ENCODE results near the gene KCNN3. TPM values are rescaled to one million over a fixed set of nuclear protein-coding genes. Genes with fewer than 3 reads are reported as not detected.
"Not testable (repeated sequence)": the region's sequence is repeated elsewhere in the genome, so short reads cannot be mapped to it uniquely, and the experiment has no call there.

KCNN3 gene
- total RNA-seq, 6 experiments from 2014 or later, result not detected

DNA sequence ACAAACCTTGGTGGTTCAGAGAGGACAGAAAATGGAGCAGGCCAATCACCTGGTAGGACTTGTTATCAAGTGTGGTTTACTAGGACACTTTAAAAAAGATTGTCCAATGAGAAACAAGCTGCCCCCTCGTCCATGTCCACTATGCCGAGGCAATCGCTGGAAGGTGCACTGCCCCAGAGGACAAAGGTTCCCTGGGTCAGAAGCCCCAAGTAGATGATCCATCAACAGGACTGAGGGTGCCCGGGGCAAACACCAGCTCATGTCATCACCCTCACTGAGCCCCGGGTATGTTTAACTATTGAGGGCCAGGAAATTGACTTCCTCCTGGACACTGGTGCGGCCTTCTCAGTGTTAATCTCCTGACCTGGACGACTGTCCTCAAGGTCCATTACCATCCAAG lies 195.6 kb downstream of the KCNN3 start:
- peaks cover 31% of the 10 kb centered on the region for H3K27me3 Mint-ChIP-seq (ENCODE audit: insufficient read depth)
- not testable (repeated sequence) for H3K4me3 Mint-ChIP-seq; H3K4me1 Mint-ChIP-seq (ENCODE audit: low read depth); DNase-seq; H3K9me3 Mint-ChIP-seq; H3K27ac Mint-ChIP-seq; H3K36me3 Mint-ChIP-seq (ENCODE audit: low read depth)

DNA sequence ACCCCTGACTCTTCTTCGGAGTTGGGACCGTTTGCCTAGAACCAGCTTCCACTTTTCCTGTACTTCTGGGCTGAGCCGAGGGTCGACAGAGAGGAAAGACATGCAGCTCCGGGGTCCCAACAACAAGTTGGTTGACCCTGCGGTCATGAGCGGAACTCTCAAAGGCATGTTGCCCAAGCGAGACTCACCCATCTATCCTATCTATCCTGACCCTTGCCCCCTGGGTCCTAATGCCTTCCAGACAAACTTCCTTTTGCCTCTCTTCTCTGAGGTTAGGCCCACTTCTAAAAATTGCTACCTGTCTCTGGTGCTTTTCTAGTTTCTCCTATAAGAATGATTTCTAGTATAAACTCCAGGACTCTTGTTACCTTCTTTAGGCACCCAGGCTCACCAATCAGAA lies 197.8 kb downstream of the KCNN3 start:
- H3K27me3 Mint-ChIP-seq (ENCODE audit: insufficient read depth), result peaks cover 33% of the 10 kb centered on the region
- not testable (repeated sequence) for H3K36me3 Mint-ChIP-seq (ENCODE audit: low read depth); H3K27ac Mint-ChIP-seq; H3K9me3 Mint-ChIP-seq; H3K4me1 Mint-ChIP-seq (ENCODE audit: low read depth); DNase-seq; H3K4me3 Mint-ChIP-seq

DNA sequence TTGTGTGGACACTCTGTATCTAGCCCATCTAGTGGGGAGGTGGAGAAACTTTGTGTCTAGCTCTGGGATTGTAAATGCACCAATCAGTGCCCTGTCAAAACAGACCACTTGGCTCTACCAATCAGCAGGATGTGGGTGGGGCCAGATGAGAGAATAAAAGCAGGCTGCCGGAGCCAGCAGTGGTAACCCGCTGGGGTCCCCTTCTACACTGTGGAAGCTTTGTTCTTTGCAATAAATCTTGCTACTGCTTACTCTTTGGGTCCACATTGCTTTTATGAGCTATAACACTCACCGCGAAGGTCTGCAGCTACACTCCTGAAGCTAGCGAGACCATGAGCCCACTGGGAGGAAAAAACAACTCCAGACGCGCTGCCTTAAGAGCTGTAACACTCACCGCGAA lies 198.7 kb downstream of the KCNN3 start:
- H3K36me3 Mint-ChIP-seq (ENCODE audit: low read depth); H3K27ac Mint-ChIP-seq; DNase-seq; H3K9me3 Mint-ChIP-seq; H3K4me1 Mint-ChIP-seq (ENCODE audit: low read depth); H3K4me3 Mint-ChIP-seq: not testable (repeated sequence)
- peaks cover 26% of the 10 kb centered on the region for H3K27me3 Mint-ChIP-seq (ENCODE audit: insufficient read depth)

DNA sequence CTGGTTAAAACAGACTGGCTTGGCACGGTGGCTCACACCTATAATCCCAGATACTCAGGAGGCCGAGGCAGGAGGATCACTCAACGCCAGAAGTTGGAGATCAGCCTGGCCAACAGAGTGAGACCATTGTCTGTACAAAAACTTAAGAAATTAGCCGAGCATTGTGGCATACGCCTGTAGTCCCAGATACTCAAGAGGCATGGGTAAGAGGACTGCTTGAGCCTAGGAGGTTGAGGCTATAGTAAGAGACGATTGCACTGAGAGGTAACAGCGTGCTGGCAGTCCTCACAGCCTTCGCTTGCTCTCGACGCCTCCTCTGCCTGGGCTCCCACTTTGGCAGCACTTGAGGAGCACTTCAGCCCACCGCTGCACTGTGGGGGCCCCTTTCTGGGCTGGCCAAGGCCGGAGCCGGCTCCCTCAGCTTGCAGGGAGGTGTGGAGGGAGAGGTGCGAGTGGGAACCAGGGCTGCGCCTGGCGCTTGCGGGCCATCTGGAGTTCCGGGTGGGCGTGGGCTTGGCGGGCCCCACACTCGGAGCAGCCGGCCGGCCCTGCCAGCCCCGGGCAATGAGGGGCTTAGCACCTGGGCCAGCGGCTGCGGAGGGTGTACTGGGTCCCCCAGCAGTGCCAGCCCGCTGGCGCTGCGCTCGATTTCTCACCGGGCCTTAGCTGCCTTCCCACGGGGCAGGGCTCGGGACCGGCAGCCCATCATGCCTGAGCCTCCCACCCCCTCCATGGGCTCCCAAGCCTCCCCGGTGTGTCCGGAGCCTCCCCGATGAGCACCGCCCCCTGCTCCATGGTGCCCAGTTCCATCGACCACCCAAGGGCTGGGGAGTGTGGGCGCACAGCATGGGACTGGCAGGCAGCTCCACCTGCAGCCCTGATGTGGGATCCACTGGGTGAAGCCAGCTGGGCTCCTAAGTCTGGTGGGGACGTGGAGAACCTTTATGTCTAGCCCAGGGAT lies 199.5 kb downstream of the KCNN3 start:
- H3K4me3 Mint-ChIP-seq; H3K4me1 Mint-ChIP-seq (ENCODE audit: low read depth); H3K9me3 Mint-ChIP-seq; H3K27ac Mint-ChIP-seq; H3K36me3 Mint-ChIP-seq (ENCODE audit: low read depth); DNase-seq: not testable (repeated sequence)
- H3K27me3 Mint-ChIP-seq (ENCODE audit: insufficient read depth), result peaks cover 26% of the 10 kb centered on the region

DNA sequence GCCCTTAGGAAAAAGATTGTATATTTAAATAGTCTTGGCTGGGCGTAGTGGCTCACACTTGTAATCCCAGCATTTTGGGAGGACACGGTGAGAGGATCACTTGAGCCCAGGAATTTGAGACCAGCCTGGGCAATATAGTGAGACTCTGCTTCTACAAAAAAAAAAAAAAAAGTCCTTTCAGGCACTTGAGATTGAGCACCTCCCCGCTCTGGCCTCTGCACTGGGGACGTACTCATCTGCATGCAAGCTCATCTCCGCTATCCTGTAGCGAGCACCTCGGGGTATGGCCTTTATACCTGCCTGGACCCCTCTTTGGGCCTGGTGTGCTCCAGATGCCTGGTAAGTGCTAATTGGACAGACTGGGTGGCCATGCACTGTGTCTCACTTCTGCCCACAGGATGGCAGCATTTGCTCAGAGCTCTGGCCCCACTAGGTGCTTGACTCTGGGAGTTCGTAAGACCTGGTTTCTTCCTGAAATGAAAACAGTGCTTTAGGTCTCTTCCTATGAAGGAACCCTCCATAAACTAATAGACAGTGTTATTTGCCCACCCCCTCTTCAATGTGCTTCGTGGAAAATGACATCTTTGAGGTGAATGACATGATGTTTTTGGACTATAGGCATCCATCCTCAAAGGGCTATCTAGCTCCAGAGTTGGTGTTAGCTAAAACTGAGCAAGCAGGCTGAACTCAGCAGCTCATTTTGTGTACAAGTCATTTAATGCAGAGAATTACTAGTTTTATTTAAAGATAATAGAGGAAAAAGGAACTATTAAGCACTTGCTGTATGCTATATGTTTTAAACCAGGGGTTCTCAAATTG lies 200.4 kb downstream of the KCNN3 start:
- no peak overlapping the region for H3K27ac Mint-ChIP-seq
- no peak overlapping the region for H3K4me3 Mint-ChIP-seq
- H3K9me3 Mint-ChIP-seq, result no peaks in the 10 kb centered on the region
- TF ChIP-seq, protein P1, sequence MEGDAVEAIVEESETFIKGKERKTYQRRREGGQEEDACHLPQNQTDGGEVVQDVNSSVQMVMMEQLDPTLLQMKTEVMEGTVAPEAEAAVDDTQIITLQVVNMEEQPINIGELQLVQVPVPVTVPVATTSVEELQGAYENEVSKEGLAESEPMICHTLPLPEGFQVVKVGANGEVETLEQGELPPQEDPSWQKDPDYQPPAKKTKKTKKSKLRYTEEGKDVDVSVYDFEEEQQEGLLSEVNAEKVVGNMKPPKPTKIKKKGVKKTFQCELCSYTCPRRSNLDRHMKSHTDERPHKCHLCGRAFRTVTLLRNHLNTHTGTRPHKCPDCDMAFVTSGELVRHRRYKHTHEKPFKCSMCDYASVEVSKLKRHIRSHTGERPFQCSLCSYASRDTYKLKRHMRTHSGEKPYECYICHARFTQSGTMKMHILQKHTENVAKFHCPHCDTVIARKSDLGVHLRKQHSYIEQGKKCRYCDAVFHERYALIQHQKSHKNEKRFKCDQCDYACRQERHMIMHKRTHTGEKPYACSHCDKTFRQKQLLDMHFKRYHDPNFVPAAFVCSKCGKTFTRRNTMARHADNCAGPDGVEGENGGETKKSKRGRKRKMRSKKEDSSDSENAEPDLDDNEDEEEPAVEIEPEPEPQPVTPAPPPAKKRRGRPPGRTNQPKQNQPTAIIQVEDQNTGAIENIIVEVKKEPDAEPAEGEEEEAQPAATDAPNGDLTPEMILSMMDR (IDR thresholded peaks at IDR 0.05), result peak; percentile 84
- DNase-seq, result peak; percentile 56
- no peaks in the 10 kb centered on the region for H3K4me1 Mint-ChIP-seq (ENCODE audit: low read depth)
- no peaks in the 10 kb centered on the region for H3K36me3 Mint-ChIP-seq (ENCODE audit: low read depth)
- peaks cover 26% of the 10 kb centered on the region for H3K27me3 Mint-ChIP-seq (ENCODE audit: insufficient read depth)

DNA sequence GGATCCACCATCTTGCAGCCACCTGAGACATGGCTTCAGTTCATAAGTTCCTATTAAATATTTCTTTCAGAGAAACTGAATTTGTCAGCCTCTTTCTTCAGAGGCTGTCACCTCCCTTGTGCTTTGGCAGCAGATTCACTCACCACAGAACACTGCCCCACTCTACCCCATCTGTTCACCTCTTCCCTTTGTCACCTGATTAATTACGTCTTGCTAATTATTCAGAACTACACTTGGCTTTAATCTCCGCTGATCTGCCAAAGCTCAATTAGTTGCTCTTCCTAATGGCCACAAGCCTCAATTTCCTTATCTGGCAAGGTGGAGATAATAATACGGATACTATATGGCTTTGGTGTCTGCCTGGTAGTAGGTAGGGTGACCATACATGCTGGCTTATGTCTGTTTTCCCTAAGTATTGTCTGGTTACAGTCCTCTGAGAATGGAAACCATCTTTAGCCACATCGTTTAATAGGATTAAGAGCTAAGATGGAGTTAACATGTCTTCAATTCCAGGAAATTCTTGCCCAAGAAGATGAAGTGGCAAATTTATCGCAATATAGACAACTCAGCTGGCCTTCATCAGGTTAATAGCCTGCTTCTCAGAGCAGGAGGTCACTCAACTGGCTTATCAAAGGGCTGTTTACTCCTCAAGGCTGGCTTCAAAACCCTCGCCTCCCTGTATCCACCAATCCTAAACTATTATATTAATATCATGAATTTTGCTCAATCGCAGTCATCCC lies 203.9 kb downstream of the KCNN3 start:
- H3K4me3 Mint-ChIP-seq, result no peak overlapping the region
- H3K4me1 Mint-ChIP-seq (ENCODE audit: low read depth), result peaks cover 7% of the 10 kb centered on the region; the same call in 1 of the 2 replicates
- no peak for DNase-seq
- H3K36me3 Mint-ChIP-seq (ENCODE audit: low read depth), result no peaks in the 10 kb centered on the region
- H3K27me3 Mint-ChIP-seq (ENCODE audit: insufficient read depth), result peaks cover 10% of the 10 kb centered on the region
- H3K27ac Mint-ChIP-seq, result no peak overlapping the region
- no peaks in the 10 kb centered on the region for H3K9me3 Mint-ChIP-seq
- TF ChIP-seq, protein P1 (IDR thresholded peaks at IDR 0.05), result no peak

DNA sequence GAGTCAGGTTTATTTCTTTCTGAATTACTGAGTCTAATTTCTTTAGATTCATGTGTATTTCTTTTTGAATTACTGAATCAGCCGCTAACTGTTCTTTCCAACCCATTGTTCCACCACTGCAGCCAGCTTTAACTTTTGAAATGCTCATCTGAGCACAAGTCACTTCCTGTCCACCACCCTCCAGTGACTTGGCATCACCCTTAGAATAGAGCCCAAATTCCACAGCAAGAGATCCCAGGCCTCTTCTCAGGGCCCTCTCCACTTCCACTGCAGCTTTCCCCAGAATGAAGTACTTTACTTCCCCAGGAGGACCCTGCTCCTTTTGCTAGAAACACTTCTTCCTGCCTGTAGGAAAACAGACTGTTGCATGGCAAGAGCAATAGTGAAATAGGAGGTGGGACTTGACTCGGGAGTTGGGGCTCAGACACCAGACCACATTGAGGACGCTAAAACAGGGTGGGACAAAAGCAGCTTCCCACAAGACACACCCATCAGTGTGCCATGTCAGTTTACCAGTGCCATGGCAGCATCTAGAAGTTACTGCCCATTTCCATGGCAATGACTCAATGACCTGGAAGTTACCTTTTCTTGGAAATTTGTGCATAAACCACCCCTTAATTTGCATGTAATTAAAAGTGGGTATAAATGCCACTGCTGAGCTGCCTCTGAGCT lies 205.6 kb downstream of the KCNN3 start:
- Mint-ChIP-seq H3K36me3 (ENCODE audit: low read depth) (no peaks in the 10 kb centered on the region), H3K4me3 (no peak overlapping the region), H3K4me1 (ENCODE audit: low read depth) (peaks cover 7% of the 10 kb centered on the region; the same call in 1 of the 2 replicates), H3K27me3 (ENCODE audit: insufficient read depth) (peaks cover 12% of the 10 kb centered on the region), H3K9me3 (no peaks in the 10 kb centered on the region), H3K27ac (no peak overlapping the region)
- no peak for DNase-seq
- TF ChIP-seq, protein P1 (IDR thresholded peaks at IDR 0.05), result no peak
